Right lobe of liver (tissue), 6 donors: ENCODE results near the gene ABHD12. TPM values are rescaled to one million over a fixed set of nuclear protein-coding genes. Genes with fewer than 3 reads are reported as not detected.

ENCODE experiments used
- ATAC-seq, 4 donors: fragments of 200-7000 bp; cut with Tn5 transposase; one replicate each; pipeline ENCODE4 v1.9.1; 2020; ENCODE audit warnings: mild to moderate bottlenecking in 4 of 4, moderate library complexity in 4 of 4
- DNase-seq, 3 donors: peaks; one replicate each; pipeline ENCODE4 v3.0.0-alpha.2; 2020
- H3K27ac ChIP-seq, 3 donors: fragments of 200-600 bp; one replicate each; pipeline ENCODE4 v1.8.0; 2022
- H3K27me3 ChIP-seq, 2 donors: fragments of 200-600 bp; one replicate each; pipeline ENCODE4 v1.8.0; 2022
- H3K36me3 ChIP-seq, 4 donors: fragments of 200-600 bp; sonication (generic) in 1 of 4; one replicate each; pipeline versions ENCODE4 v1.5.1 to v1.8.0; 2017 to 2022; ENCODE audit warnings: control low read depth in 1 of 4
- H3K4me1 ChIP-seq, 4 donors: fragments of 200-600 bp; sonication (generic) in 1 of 4; one replicate each; pipeline versions ENCODE4 v1.5.1 to v1.8.0; 2017 to 2022; ENCODE audit warnings: control low read depth in 1 of 4
- H3K4me3 ChIP-seq, 3 donors: fragments of 200-600 bp; one replicate each; pipeline ENCODE4 v1.8.0; 2022
- H3K9me3 ChIP-seq, 4 donors: fragments of 200-600 bp; sonication (generic) in 1 of 4; one replicate each; pipeline versions ENCODE4 v1.5.1 to v1.8.0; 2017 to 2022; ENCODE audit warnings: control low read depth in 1 of 4
- POLR2A ChIP-seq: fragments of 450-650 bp; IDR thresholded peaks from one replicate; pipeline ENCODE4 v1.6.1; 2017; ENCODE audit warnings: antibody characterized with exemption, mild to moderate bottlenecking
- WGBS: methylation state at CpG from one replicate; pipeline ENCODE4 v1.1.6; 2018; ENCODE audit warnings: low coverage, low lambda C conversion rate; ENCODE audit not compliant: insufficient coverage; ENCODE audit errors: missing lambda C conversion rate; 5-methylcytosine and 5-hydroxymethylcytosine counted together
- intact Hi-C, 2 donors: fragments of 100-400 bp; cut with DNase I; formaldehyde crosslinking; loops; one replicate each; pipeline versions ENCODE4 v1.11.2 to v1.14.1; 2022
- total RNA-seq, 6 experiments: library from RNA; depleted of rRNA in 2 of 6; stranded (reverse); fragments of >200 nt in 2 of 6; fragmentation: NEBNext Ultra II Directional in 3 of 6; extraction: Animal tissue kit (Norgen Biotek cat#: 25700) in 3 of 6; gene quantifications; one replicate each; pipeline versions ENCODE4 v1.1.0 to v1.2.4, GENCODE V29; 2016 to 2023
- TF ChIP-seq, protein P1 (sequence below), 4 donors: fragments of 200-600 bp in 3 of 4; fragments of 450-650 bp in 1 of 4; IDR thresholded peaks; one replicate each; pipeline versions ENCODE4 v1.5.1 to v1.8.0; 2016 to 2022; ENCODE audit warnings: antibody characterized with exemption in 4 of 4, mild to moderate bottlenecking in 2 of 4
- donor health status: DM: no; HTN: yes; CAD: no.
- donor health status: DM: no; HTN: no; CAD: no.
- donor health status: DM: no; HTN: no; CAD: no.
- donor health status: DM: no; HTN: yes; CAD: no.
- donor health status: DM: no; HTN: yes; CAD: no.

ABHD12 gene
- total RNA-seq, 6 experiments from 2014 or later, result 16.1 to 23.6 (median 18.7) TPM

- TF ChIP-seq POLR2A, result no peak
- TF ChIP-seq, protein P1, sequence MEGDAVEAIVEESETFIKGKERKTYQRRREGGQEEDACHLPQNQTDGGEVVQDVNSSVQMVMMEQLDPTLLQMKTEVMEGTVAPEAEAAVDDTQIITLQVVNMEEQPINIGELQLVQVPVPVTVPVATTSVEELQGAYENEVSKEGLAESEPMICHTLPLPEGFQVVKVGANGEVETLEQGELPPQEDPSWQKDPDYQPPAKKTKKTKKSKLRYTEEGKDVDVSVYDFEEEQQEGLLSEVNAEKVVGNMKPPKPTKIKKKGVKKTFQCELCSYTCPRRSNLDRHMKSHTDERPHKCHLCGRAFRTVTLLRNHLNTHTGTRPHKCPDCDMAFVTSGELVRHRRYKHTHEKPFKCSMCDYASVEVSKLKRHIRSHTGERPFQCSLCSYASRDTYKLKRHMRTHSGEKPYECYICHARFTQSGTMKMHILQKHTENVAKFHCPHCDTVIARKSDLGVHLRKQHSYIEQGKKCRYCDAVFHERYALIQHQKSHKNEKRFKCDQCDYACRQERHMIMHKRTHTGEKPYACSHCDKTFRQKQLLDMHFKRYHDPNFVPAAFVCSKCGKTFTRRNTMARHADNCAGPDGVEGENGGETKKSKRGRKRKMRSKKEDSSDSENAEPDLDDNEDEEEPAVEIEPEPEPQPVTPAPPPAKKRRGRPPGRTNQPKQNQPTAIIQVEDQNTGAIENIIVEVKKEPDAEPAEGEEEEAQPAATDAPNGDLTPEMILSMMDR (IDR thresholded peaks at IDR 0.05), result no peak
- Histone ChIP-seq H3K9me3 (no peaks in the 10 kb centered on the region), H3K27me3 (no peaks in the 10 kb centered on the region), H3K4me1 (no peaks in the 10 kb centered on the region), H3K27ac (no peak overlapping the region), H3K4me3 (no peak overlapping the region), H3K36me3 (no peaks in the 10 kb centered on the region)
- intact Hi-C loops, result loop anchor here in 1 of 2 donors (10.0 kb wide), 1 partner anchor 73 kb away; no protein-coding TSS in a partner anchor
- 83% methylated on average over 3 of the region's 4 CpGs for WGBS
- no peak for ATAC-seq
- no peak for DNase-seq
These were observed 31.4 kb upstream of the ABHD12 start for GRCh38 chr20:25422032-25422431.

- no peak overlapping the region for H3K27ac ChIP-seq
- no peaks in the 10 kb centered on the region for H3K27me3 ChIP-seq
- TF ChIP-seq, protein P1 (IDR thresholded peaks at IDR 0.05), result no peak
- TF ChIP-seq POLR2A, result no peak
- no peaks in the 10 kb centered on the region for H3K9me3 ChIP-seq
- no peak overlapping the region for H3K4me3 ChIP-seq
- ATAC-seq (no peak), DNase-seq (no peak)
- no peaks in the 10 kb centered on the region for H3K36me3 ChIP-seq
- H3K4me1 ChIP-seq, result no peaks in the 10 kb centered on the region
- intact Hi-C loops, result loop anchor here in 1 of 2 donors (10.0 kb wide), 1 partner anchor 74 kb away; no protein-coding TSS in a partner anchor
These were observed 30.5 kb upstream of the ABHD12 start for GRCh38 chr20:25421102-25421501.

DNA sequence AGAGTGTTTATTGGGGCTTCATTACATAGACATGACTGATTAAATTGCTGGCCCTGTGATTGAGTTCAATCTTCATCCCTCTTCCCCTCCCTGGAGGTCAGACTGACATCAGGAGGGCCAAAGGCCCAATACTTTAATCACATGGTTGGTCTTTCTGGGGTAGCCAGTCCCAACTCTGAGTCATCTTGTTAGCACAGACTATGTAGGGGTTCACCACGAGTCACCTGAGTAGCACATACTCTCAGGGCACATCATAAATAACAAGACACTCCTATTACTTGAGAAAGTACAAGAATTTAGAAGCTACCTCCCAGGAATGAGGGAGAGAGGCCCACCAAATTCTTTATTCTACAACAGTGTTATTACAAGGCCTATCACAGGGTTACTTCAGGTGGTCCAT lies 28.1 kb upstream of the ABHD12 start:
- ATAC-seq, result no peak
- no peak for DNase-seq
- H3K9me3 ChIP-seq, result no peaks in the 10 kb centered on the region
- H3K4me3 ChIP-seq, result no peak overlapping the region
- H3K4me1 ChIP-seq, result no peaks in the 10 kb centered on the region
- H3K27ac ChIP-seq, result no peak overlapping the region
- WGBS, result 71% methylated on average over 1 of the region's 1 CpG
- no peaks in the 10 kb centered on the region for H3K27me3 ChIP-seq
- H3K36me3 ChIP-seq, result no peaks in the 10 kb centered on the region
- intact Hi-C loops, result no loop called here
- TF ChIP-seq, protein P1 (IDR thresholded peaks at IDR 0.05), result no peak

DNA sequence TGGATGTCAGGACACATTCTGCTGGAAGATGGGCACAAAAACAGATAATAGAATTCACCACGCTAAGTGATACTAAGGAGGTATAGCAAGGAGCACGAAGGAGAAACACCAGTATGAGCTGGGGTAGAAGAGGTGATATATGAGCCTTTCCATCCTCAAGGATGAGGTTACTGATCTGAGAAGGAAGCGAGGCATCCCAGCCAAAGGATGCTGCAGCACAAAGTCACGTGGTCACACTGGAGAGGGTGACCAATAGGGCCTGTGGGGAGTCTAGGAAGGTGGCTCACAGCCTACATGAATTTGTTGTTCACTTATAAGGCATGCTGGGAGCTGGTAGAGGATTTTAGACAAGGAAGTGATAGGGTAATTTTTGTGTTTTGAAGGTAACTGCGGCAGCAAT lies 18.3 kb upstream of the ABHD12 start:
- DNase-seq (no peak), ATAC-seq (no peak)
- H3K4me1 ChIP-seq, result peaks cover 0 to 7% (median 3%) of the 10 kb centered on the region in 4 donors
- H3K4me3 ChIP-seq, result no peak overlapping the region
- WGBS, result 95% methylated on average over 5 of the region's 5 CpGs
- no peak overlapping the region for H3K27ac ChIP-seq
- H3K27me3 ChIP-seq, result no peaks in the 10 kb centered on the region
- TF ChIP-seq POLR2A, result no peak
- TF ChIP-seq, protein P1 (IDR thresholded peaks at IDR 0.05), result no peak
- H3K9me3 ChIP-seq, result no peaks in the 10 kb centered on the region
- intact Hi-C loops, result no loop called here
- H3K36me3 ChIP-seq, result no peaks in the 10 kb centered on the region

- ATAC-seq, result no peak
- TF ChIP-seq, protein P1 (IDR thresholded peaks at IDR 0.05), result no peak
- no peak for TF ChIP-seq POLR2A
- Histone ChIP-seq H3K9me3 (no peaks in the 10 kb centered on the region), H3K27ac (no peak overlapping the region), H3K4me3 (peak overlapping the region; percentile 26 to 77 (median 68)), H3K27me3 (no peaks in the 10 kb centered on the region), H3K36me3 (no peaks in the 10 kb centered on the region), H3K4me1 (peaks cover 0 to 7% (median 3%) of the 10 kb centered on the region in 4 donors)
- 3% methylated on average over 4 of the region's 4 CpGs for WGBS
- no peak for DNase-seq
- intact Hi-C loops, result no loop called here
These were observed 17.5 kb upstream of the ABHD12 start for GRCh38 chr20:25408170-25408547.
